ENCODE results near the gene SURF6.

Gene SURF6

GRCh38 chr9:133374612-133375115 lies 38.7 kb upstream of the SURF6 start:
- no peak for TF ChIP-seq CTCF (IDR thresholded peaks at IDR 0.05; ENCODE audit: borderline replicate concordance, insufficient read depth, low read depth, low read length)
- H3K4me3 ChIP-seq (ENCODE audit: low read depth, low read length): peak overlapping the region; percentile 74

- TF ChIP-seq CTCF (IDR thresholded peaks at IDR 0.05; ENCODE audit: borderline replicate concordance, insufficient read depth, low read depth, low read length): no peak
- H3K4me3 ChIP-seq (ENCODE audit: low read depth, low read length): no peak overlapping the region
Measured at GRCh38 chr9:133372144-133372543, 36.2 kb upstream of the SURF6 start.

GRCh38 chr9:133371261-133371711 lies 35.3 kb upstream of the SURF6 start:
- H3K4me3 ChIP-seq (ENCODE audit: low read depth, low read length): no peak overlapping the region
- TF ChIP-seq CTCF (IDR thresholded peaks at IDR 0.05; ENCODE audit: borderline replicate concordance, insufficient read depth, low read depth, low read length): no peak

- TF ChIP-seq CTCF (IDR thresholded peaks at IDR 0.05; ENCODE audit: borderline replicate concordance, insufficient read depth, low read depth, low read length): no peak
- no peak overlapping the region for H3K4me3 ChIP-seq (ENCODE audit: low read depth, low read length)
Measured at GRCh38 chr9:133370685-133371084, 34.7 kb upstream of the SURF6 start.

- no peak overlapping the region for H3K4me3 ChIP-seq (ENCODE audit: low read depth, low read length)
- no peak for TF ChIP-seq CTCF (IDR thresholded peaks at IDR 0.05; ENCODE audit: borderline replicate concordance, insufficient read depth, low read depth, low read length)
Measured at GRCh38 chr9:133369933-133370332, 33.9 kb upstream of the SURF6 start.

GRCh38 chr9:133369422-133369821 lies 33.4 kb upstream of the SURF6 start:
- no peak overlapping the region for H3K4me3 ChIP-seq (ENCODE audit: low read depth, low read length)
- TF ChIP-seq CTCF (IDR thresholded peaks at IDR 0.05; ENCODE audit: borderline replicate concordance, insufficient read depth, low read depth, low read length): no peak

GRCh38 chr9:133368249-133368881 lies 32.4 kb upstream of the SURF6 start:
- no peak overlapping the region for H3K4me3 ChIP-seq (ENCODE audit: low read depth, low read length)

More at GRCh38 chr9:133368249-133368881, 32.4 kb upstream of the SURF6 start:
- no peak for TF ChIP-seq CTCF (IDR thresholded peaks at IDR 0.05; ENCODE audit: borderline replicate concordance, insufficient read depth, low read depth, low read length)
